K562 (cell line): ENCODE data around the gene GLTPD2. TPM values are rescaled to one million over a fixed set of nuclear protein-coding genes. Genes with fewer than 3 reads are reported as not detected.

ENCODE experiments used
- CC2D1A ChIP-seq: fragments of 450-650 bp; IDR thresholded peaks from 2 replicates; pipeline ENCODE4 v1.6.1; 2017; ENCODE audit warnings: mild to moderate bottlenecking
- FOXK1 ChIP-seq: sonication (generic); formaldehyde crosslinking; IDR thresholded peaks from 2 replicates; pipeline ENCODE4 v1.8.0; 2022; ENCODE audit warnings: missing genetic modification reagents, mild to moderate bottlenecking, borderline replicate concordance
- PPARD ChIP-seq: fragments of 250-450 bp; sonication (Bioruptor Pico); IDR thresholded peaks from 2 replicates; pipeline ENCODE4 v1.8.0; 2022; ENCODE audit warnings: inconsistent platforms, mild to moderate bottlenecking, moderate library complexity
- SIX5 ChIP-seq, 2 experiments: IDR thresholded peaks; 2 replicates each; pipeline ENCODE4 v1.6.1; 2011; ENCODE audit warnings: low read length in 2 of 2, borderline replicate concordance in 1 of 2, low read depth in 1 of 2, mild to moderate bottlenecking in 1 of 2, moderate library complexity in 1 of 2; ENCODE audit not compliant: insufficient read depth in 1 of 2
- ZNF224 ChIP-seq: sonication (generic); formaldehyde crosslinking; IDR thresholded peaks from 2 replicates; pipeline ENCODE4 v1.8.0; 2022; ENCODE audit warnings: mild to moderate bottlenecking, missing genetic modification reagents
- ZNF407 ChIP-seq: fragments of 450-650 bp; IDR thresholded peaks from 2 replicates; pipeline ENCODE4 v1.6.1; 2016; ENCODE audit warnings: low read depth
- ZNF766 ChIP-seq: fragments of 200-800 bp; sonication (Bioruptor generic); conservative IDR thresholded peaks from 2 replicates; pipeline ENCODE4 v1.6.1; 2016; ENCODE audit warnings: missing genetic modification characterization, missing compliant biosample characterization
- ZSCAN29 ChIP-seq: fragments of 450-650 bp; IDR thresholded peaks from 2 replicates; pipeline ENCODE4 v1.6.1; 2017
- polyA plus RNA-seq, 8 experiments: library from polyadenylated mRNA; depleted of rRNA in 4 of 8; stranded (reverse) in 5 of 8; unstranded in 3 of 8; fragments of >200 nt; fragmentation: Nextera tagmentation in 2 of 8; fragmentation: Illumina TruSeq in 1 of 8; extraction: Ambion mirVana in 2 of 8; extraction: Trizol in 1 of 8; gene quantifications; 2 replicates each; pipeline versions ENCODE4 v1.2.1 to v1.2.3, GENCODE V29; 2011 to 2014; ENCODE audit warnings: inconsistent platforms in 1 of 8, missing spikeins in 1 of 8
- total RNA-seq, 7 experiments: library from RNA; depleted of rRNA in 6 of 7; stranded (reverse); fragments of >200 nt in 6 of 7; fragmentation: Illumina TruSeq in 2 of 7; extraction: Trizol in 2 of 7; gene quantifications; 2 replicates each; pipeline versions ENCODE4 v1.2.1 to v1.2.3, GENCODE V29; 2011 to 2021; ENCODE audit warnings: low replicate concordance in 1 of 7

The GLTPD2 gene
- total and polyA plus RNA-seq, 9 of the 15 experiments (the other 6 are each of a cell fraction or from before 2014, with no cell fraction given) = not detected

GRCh38 chr17:4818276-4818675 lies 29.5 kb downstream of the GLTPD2 start (continued):
- no peak for TF ChIP-seq ZNF407
- TF ChIP-seq PPARD (CRISPR knock-in tag) = no peak
- TF ChIP-seq FOXK1 = no peak
- no peak for TF ChIP-seq CC2D1A
- no peak for TF ChIP-seq ZSCAN29
- TF ChIP-seq SIX5 (IDR thresholded peaks at IDR 0.05; ENCODE audit: borderline replicate concordance in 1 of 2, insufficient read depth in 1 of 2, low read depth in 1 of 2, low read length in 2 of 2) = no peak
- TF ChIP-seq ZNF766 (CRISPR knock-in tag) = no peak
- TF ChIP-seq ZNF224 = no peak
